ENCODE results near the gene CHTOP.
"Not testable (repeated sequence)": the region's sequence is repeated elsewhere in the genome, so short reads cannot be mapped to it uniquely, and the experiment has no call there.

CHTOP gene, protein sequence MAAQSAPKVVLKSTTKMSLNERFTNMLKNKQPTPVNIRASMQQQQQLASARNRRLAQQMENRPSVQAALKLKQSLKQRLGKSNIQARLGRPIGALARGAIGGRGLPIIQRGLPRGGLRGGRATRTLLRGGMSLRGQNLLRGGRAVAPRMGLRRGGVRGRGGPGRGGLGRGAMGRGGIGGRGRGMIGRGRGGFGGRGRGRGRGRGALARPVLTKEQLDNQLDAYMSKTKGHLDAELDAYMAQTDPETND
- 132 reads per million, percentile 87 among the genes with 10 or more reads in this experiment for total RNA-seq

DNA sequence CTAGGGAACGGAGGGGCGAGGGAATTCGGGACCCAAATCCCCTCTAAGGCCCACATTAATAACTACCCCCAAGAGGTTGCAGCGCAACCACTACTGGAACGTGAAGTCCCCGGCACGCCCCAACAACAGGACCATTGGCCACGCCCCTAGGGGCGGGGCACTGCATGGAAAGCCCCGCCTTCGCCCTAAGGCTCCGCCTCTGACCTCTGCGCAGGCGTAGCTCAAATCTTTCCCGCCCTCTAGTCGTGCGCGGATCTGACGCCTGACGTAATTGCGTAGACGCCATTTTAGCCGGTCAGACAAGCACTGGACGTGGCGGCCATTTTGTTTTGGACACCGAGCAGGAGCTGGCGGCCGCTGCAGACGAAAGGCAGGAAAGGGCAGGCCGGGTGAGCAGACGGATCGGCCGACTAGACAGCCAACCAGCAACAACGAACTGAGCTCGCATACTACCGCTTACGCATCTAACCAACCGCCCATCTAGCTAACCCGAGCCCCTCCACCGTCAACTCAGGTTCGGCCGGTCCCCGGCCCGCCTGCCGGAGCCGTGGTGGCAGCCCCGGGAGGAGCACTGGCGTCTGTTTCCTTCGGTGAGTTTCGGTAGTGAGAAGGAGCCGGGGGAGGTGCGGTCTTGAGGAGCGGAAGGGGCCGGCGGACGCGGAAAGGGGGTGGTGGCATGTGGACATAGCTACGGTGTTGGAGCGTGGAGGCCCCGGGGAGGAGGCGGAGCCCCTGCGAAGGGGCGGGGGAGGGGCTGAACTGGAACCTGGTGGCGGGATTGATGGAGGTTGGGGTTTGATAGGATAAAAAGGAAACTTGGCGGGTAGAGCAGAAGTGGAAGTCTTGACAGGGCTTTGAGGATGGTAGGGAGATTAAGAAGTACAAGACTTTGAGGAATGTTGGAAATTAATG is at the start of gene CHTOP:
Gene CHTOP (plus strand): TSS at position 313 of the 912 bp plus-strand sequence. CDS start 2,523 bp downstream, outside the sequence.
- peak; percentile 93 for DNase-seq

DNA sequence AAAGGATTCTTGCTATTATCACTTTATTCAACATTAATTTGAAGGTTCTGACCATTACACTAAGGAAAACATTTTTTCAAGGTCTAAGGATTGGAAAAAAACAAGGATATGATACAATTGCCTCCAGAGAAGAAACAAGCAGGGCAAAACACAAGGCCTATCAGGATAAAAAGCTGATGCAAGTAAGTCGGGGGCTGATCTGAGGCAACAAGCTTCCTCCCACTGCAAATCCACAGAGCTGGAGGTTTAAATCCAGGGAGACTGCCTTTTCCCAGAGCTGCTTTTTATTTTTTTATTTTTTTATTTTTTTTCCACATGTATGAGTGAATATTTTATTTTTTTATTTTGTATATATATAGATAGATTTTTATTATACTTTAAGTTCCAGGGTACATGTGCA is 48.9 kb upstream of the CHTOP start:
- DNase-seq, result no peak

DNA sequence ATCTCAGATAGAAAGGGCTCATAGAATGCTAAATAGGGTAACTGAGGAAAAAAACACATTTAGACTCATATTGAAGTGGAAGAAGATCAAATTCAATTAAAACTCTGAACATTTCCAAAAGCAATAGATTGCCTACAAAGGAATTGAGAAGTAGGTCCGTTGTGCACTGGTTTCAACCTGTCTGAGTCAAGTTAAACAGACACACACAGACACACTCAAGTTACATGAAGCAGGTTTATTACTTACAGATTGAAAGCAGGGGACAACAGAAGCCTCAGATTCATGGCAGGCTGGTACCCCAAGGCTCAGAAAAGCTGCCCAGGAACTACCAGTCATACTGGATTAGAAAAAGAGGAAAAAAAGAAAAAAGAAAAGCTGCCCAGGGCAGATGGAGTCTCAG is 47.5 kb upstream of the CHTOP start:
- no peak for DNase-seq

DNA sequence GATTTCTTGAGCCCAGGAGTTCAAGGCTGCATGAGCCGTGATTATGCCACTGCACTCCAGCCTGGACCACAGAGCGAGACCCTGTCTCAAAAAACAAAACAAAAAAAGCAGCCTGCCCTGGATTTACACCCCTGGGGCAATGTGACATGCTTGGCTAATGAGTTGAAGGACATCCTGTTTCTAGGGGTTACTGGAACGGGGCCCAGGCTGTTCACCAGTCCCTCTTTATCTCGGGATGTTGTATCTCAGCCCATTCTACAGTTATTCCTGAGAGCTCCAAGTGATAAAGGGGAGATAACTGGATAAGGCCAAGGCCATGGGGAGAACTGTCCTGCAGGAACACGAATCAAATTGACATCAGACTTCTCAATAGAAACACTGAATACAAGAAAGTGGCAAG is 46.6 kb upstream of the CHTOP start:
- DNase-seq, result no peak

DNA sequence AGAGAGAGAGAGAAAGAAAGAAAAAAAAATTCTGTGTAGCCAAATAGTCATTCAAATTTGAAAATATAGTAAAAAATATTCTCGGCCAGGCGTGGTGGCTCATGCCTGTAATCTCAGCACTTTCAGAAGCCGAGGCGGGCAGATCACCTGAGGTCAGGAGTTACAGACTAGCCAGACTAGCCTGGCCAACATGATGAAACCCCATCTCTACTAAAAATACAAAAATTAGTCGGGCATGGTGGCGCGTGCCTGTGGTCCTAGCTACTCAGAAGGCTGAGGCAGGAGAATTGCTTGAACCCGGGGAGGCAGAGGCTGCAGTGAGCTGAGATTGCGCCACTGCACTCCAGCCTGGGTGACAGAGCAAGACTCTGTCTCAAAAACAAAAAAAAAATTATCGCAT is 45.8 kb upstream of the CHTOP start:
- DNase-seq, result not testable (repeated sequence)

DNA sequence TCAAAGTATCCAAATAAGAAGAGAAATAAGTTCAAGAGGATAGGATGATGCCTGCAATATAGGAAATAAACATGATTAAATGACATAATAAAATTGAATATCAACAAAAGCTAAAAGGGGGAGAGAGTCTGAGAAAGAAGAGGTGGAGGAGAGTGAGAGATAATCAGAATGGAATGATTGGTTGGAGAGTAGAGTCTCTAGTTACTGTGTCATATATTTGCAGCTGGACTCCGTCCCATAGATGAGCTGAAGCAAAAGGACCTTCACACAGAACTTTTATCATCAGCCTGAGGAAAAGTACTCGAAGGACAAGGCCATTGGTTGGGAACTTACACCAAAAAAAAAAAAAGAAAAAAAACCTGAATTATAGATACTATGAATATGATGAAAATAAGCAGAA is 45.4 kb upstream of the CHTOP start:
- DNase-seq, result no peak

DNA sequence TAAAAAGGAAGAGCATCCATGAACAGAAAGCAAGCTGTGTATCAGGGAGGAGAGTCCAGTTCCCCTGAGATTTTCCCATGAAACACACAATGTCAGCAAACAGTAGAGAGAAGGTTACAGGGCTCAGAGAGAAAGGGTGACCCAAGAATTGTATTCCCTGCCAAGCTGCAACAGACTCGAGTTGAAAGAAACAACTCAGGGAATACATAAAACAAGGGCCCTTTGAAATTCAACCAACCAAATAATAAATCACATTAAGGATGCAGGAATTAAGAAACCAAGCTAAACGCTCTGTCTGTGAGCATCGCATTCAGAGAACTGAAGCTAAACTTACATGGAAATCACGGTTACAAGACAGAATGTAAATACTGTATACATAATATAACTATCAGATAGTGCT is 41.1 kb upstream of the CHTOP start:
- DNase-seq, result no peak

DNA sequence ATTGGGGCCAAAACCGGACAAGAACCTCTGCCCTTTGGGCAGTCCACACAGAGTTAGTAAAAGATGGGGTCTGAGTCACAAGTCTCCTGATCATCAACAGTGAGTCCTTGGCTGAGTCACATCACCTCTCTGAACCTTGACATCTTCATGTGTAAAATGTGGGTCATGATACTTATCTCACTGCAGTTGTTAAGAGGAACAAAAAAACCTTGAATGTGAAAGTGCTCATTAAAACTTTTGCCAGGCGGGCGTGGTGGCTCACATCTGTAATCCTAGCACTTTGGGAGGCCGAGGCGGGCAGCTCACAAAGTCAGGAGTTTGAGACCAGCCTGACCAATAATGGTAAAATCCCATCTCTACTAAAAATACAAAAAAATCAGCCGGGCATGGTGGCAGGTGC is 36.7 kb upstream of the CHTOP start:
- no peak for DNase-seq

DNA sequence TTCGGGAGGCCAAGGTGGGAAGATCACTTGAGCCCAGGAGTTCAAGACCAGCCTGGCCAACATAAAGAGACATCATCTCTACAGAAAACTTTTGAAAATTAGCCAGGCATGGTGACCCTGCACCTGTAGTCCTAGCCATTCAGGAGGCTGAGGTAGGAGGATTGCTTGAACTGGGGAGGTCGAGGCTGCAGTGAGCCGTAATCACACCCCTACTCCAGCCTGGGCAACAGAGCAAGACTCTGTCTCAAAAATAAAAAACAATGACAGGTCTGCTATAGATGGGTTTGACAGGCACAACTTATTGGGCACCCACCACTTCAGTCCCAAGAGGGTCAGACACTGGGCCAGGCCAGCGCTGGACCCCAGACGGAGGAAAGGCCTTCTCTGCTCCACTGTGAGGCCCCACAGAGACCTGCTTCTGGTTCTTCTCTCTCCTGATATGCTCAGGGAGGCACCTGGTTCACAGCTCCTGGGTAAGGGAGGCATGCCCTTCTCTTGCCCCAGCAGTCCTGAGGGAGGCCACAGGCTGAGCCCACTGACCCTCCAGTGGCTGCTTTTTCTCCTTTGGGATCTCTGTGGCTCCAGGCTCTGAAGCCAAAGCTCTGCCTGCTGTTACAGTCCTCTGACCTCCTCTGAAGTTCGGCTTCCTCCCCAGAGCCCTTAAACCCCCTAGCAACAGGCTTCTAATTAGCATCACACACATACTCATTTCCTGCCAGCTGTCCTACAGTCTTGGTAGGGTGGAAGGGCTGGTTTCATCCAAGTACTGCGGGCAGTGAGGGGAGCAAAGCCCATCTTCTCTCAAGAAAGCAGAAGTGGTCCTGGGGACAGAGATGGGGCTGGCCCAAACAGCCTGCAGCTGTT is 35.3 kb upstream of the CHTOP start:
- no peak for DNase-seq

DNA sequence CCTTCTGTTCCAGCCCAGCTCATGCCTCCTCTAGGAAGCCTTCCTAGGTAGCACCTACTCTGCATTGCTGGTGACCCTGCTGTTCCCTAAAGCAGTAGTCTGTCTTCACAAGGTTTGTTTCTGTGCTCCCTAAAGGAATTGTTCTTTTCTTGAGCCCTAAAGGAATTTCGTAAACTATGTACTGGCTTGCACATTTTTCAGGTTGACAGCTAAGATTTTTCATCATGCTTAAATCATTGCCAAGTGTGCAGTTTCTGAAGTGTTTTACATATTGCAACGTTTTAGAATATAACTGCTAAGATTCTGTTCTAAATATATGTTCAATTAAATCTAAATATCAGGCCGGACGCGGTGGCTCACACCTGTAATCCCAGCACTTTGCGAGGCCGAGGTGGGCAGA is 34.0 kb upstream of the CHTOP start:
- no peak for DNase-seq

DNA sequence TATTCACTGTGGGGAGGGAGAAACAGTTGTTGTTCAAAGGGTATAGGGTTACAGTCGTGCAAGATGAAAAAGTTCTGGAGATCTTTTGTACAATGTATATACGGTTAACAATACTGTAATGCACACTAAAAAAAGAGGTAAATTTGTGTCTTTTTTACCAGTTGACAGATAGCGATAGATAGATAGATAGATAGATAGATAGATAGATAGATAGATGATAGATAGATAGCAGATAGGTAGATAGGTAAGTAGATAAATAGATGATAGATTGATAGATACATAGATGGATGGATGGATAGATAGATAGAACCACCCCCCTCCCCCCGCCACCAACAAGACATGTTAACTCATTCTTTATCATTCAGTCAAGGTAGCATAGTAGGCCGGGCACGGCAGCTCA is 31.1 kb upstream of the CHTOP start:
- no peak for DNase-seq

DNA sequence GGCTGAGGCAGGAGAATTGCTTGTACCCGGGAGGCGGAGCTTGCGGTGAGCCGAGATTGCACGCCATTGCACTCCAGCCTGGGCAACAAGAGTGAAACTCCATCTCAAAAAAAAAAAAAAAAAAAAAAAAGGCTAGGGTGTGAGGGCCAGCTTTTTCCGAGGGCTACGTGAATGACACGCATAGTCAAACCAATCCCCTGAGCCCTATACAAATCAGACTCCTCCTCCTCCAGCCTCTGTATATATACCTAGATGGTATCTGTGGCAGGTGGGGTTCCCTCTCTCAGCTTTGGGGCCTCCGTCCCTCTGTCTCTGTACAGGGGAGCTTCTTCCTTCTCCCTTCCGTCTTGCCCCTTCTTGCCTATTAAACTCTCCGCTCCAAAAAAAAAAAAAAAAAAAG is 27.7 kb upstream of the CHTOP start:
- no peak for DNase-seq

DNA sequence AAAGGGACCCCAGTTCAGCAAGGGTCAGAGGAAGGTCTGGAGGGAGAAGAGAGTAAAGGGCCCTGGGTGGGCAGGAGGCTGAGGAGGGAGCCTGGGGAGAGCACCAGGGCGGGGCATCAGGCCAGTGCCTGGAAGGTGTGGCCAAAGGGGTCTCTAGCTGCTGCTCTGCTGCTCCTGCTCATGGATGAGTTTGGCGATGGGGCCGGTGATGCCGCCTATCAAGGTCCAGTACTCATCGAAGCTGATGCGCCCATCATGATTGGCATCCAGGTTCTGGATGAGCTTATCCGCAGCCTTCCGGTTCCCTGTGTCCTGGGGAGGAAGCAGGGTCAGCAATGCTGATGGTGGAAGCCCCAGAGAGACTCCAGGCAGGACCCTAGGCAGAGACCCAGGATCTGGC is 26.5 kb upstream of the CHTOP start:
- no peak for DNase-seq

DNA sequence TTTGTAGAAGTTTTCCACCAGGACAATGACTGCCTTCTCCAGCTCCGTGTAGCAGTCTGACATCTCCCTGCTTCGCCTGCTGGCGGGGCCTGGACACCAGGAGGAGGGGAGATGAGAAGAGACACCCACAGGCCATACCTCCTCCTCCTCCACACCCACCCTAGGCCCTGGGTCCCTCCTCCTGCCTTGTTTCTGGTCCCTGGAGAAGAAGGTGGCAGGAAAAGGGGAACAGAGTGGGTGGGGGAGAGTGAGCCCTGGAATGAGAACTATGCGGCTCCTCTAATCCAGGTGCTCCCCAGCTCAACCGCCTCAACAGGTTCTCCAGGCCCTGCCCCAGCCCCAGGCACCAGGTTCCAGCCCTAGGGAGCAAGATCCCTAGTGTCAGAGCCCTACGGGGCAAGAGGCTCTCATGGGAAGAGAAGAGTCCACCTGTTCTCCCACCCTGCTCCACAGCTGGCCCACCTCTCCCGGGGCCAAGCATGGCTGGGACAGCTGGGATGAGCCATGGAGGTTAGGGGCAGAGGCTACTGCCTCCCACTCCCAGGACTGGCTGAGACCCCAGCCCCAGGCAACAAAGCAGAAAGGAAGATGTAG is 25.7 kb upstream of the CHTOP start:
- DNase-seq, result no peak

DNA sequence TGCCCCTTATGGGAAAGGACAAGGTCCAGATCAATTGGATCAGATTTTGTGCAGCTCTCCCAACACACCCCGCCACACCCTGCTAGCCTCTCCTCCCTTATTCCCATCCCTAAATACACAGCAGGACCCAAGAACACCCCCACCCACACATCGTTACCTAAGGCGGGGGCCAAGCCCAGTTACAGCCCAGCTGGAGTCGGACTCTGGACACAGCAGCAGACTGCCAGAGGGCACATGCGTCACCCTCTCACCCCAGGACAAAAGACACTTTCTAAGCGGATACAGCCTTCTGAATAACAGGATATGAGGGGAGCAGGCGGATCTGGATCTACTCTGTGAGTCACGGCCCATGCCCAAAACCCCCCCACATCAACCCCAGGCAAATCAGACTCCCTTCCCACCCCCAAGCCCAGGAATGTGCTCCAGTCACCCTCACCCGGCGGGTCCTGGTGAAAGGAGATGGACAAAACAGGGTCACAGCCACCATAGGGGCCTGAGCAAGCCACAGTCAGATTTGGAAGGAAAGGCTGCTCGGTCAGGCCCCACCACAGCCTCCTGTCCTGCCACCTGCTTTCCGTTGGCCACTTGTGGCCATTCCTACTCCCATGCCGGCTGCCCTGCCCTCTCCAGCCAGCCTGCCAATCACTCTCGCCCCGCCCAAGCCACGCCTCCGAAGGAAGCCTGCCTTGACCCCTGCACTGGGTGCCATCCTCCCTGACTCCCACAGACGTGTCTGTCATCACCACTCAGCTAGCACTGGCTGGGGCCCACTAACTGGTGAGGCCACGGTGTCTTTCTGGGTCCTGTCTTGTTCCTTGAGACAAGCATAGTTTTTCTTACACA is 24.9 kb upstream of the CHTOP start:
- DNase-seq, result no peak

DNA sequence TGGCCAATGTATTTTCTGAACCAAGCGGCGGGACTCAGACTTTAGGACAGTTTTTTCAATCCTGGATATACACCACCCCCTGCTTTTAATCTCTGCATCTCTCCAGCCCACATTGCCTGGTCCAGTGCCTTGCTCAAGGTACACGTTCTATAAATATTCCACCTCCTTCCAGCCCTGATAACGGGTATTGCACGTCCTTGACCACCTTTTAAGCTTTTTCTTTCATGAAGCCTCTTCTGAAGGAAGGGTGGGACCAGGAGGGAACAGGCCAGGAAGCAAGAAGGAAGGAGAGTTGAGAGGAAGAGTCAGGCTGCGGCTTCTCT is 24.3 kb upstream of the CHTOP start:
- DNase-seq, result no peak

DNA sequence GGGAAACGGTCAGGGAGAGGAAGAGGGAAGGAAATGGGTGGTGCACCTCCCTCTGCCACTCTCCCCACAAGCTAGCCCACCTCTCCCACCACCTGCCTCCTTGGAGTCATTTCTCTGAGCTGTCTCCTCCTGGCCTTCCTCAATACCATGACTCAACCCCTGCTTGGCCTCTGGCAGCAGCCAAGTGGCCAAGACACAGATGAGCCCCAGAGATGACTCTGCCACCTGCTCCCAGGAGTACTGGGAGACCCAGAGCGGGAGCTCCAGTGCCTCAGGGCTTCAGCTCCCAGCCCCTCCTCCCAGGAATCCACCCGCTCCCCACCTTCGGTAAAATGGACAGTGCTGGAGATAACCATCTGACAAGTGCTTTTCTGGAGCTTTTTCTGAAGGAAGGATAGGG is 23.5 kb upstream of the CHTOP start:
- DNase-seq, result no peak

DNA sequence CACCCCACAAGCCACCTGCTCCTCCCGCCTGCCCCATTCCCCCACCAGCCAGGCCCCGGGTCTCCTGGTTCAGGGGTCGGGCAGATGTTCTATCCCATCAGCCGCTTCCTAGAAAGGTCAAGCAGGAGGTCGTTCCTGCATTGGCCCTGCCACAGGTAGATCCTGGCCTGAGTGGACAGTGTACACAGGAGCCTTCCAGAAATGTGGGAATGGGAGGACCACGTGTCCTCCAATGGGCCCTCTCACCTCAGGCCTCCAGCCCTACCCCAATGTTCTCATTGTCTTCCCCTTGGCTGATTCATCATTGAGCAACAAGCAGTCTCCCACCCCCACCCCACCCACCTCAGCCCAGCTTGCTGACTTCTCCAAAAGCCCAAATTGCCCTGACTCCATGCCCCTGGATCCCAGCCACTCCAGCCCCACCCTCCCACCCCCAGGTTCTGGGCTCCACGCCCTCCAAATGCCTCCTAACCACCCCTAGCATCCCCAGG is 23.0 kb upstream of the CHTOP start:
- no peak for DNase-seq

DNA sequence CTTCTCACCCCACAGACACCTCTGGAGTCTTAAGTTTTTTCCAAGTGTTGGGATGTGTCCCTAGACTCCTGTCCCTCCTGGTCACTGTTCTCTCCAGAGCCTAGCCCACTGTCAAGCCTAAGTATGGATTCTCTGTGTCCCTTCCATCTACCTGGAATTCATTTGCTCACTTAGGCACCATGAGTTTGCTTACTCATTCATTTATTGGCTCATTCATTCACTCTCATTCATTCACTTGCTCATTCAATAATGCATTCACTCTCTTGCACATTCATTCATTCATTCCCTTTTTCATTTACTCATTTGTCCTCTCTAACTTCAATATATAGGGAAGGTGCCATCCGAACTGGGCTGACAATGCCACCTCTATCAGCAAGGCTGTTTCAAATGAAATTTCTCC is 22.5 kb upstream of the CHTOP start:
- no peak for DNase-seq

DNA sequence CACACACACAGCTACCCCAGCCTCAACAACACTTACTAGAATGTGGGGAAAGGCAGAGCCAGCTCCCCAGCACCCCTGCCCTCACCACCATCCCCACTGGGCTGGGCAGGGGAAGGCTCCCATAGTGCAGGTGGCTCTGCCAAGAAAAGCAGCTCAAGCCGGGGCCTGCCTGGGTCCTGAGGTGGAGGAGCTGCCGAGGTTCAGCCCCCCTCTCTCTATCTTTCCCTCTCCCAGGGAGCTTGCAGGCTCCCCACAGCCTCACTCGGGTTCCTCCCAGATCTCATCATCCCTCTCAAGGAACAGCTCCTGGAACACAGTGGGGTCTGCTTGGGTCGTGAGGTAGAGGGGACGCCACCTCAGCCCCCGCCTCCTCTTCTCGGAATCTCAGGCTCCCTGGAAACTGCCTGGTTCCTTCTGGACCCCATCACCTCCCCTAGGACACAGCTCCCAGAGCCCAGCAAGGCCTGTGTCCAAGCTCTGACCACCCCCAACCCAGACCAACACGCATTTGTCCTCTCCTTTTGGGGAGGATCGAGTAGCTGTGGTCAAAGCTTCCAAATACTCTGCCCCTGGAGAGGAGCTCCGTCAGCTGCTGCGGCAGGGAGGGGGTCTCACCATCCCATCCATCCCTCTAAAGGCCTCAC is 21.6 kb upstream of the CHTOP start:
- no peak for DNase-seq

DNA sequence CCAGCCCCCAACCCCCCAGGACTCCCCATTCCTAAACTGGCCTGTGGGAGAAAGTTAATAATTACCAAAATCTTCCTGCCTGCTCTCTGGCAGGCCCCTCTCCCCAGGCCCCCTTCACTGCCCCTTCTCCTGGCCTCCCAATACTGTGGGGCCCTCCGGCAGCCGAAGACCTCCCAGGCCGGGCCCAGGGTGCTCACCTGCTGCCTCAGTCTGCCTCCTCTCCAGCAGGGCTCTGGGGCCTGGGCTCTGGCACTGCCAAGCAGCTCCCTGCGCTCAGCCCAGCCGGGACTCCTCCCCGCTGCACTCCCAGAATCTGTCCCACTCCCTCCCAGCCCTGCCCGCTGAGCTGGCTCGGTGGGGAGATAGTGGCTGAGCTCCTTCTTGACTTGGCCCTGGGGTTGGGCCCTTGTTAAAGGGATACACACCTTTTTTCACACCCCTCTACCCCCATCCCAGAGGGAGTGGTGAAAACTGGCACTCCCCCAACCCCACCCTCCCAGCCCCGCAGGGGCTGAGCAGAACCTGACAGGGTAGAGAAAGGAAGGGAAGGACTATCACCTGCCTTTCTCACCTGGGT is 21.0 kb upstream of the CHTOP start, which contains the start of gene S100A16:
Gene S100A16 (minus strand): TSS at position 383 of the 577 bp plus-strand sequence. CDS start 4,986 bp downstream, outside the sequence.
- no peak for DNase-seq
